DMS79 treated with DMSO at 0.1 percent for 48 hours (cell line): ENCODE results near the gene USF3.
A peak's percentile ranks its signal among the peaks of the same experiment; 100 is the strongest.

Experiments used
- DNase-seq: peaks from one replicate; lab custom pipeline; 2025; lab: John Stamatoyannopoulos, UW

The USF3 gene

GRCh38 chr3:113698213-113698742 lies 1.8 kb upstream of the USF3 start:
- no peak for DNase-seq

DNA sequence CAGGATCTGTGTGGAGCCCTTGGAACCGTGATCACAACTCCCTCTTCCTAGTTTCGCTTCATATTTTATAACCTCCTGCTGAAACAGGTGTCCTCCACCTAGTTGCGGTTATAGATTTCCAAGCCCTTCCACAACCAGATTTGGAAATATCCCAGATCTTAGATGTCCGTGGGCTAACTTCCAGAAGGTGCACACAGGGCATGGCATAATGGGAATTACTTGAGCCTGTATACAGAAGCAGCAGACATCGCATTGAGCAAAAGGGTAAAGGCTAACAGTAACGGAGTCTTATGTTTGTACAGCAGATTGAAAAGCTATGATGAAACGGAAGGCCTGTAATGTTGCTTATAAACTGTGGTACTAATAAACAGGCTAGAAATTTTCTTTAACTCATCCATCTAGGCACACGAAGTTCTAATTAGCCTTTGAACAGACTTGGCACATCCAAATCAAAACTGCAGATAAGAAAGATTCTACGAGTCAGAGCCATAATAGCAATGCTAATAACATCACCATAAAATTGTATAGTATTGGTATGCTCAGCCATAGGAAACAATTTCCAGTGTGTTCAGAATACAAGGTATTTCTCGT lies 1.2 kb upstream of the USF3 start:
- DNase-seq = peak; percentile 62

GRCh38 chr3:113696658-113697499 lies 437 bp upstream of the USF3 start:
- peak; percentile 100 for DNase-seq

- peak; percentile 48 for DNase-seq
Measured at GRCh38 chr3:113695431-113695785, 1.0 kb downstream of the USF3 start.

DNA sequence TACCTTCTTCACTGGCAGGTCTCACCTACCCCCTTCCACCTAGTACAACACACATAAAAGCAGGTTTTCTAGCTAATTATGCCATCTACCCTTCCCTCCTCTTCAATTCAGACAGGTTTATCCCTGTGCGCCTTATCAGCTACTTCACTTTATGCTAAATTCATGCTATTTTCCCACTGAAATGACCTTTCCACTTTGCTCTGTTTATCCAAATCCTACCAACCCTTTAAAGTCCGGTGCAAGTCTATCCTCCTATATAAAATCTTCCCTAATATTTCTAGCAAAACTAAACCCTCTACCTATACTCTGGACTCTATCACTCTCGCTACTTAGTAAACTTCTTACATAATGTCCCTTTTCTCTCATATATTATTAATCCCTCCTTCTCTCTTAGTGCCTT lies 6.0 kb downstream of the USF3 start:
- DNase-seq = no peak

GRCh38 chr3:113685956-113686721 lies 10.3 kb downstream of the USF3 start:
- DNase-seq = no peak

GRCh38 chr3:113685124-113685523 lies 11.3 kb downstream of the USF3 start:
- no peak for DNase-seq

DNA sequence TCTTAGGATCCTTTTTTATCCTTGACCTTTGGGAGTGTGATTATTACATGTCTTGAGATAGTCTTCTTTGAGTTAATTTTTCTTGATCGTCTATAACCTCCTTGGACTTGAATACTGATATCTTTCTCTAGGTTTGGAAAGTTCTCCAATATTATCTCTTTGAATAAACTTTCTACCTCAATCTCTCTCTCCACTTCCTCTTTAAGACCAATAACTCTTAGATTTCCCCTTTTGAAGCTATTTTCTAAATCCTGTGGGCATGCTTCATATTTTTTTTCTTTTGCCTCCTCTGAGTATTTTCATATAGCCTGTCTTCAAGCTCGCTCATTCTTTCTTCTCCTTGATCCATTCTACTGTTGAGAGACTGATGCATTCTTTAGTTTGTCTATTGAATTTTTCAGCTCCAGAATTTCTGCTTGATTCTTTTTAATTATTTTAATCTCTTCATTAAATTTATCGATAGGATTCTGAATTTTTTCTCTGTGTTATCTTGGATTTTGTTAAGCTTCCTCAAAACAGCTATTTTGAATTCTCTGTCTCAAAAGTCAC lies 12.1 kb downstream of the USF3 start:
- no peak for DNase-seq

GRCh38 chr3:113678773-113679172 lies 17.7 kb downstream of the USF3 start:
- no peak for DNase-seq

GRCh38 chr3:113677737-113678136 lies 18.7 kb downstream of the USF3 start:
- no peak for DNase-seq

- no peak for DNase-seq
Measured at GRCh38 chr3:113676261-113676660, 20.2 kb downstream of the USF3 start.

DNA sequence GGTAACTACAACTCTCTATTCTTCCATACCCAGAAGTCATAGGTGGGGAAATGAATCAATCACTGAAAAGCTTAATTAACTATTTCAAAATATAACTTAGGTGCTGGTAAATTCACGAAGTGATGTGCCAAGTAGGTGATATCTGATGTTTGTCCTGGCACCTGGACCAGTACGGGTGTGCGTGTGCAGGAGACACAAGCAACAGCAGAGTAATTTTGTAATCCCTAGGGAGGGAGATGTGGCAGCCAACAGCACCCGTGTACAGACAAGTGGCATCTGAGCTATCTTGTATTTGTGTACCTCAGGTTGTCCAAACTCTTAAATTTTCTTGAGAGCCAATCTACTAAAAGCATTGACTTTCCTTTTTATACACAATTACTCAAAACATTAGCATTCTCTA lies 22.8 kb downstream of the USF3 start:
- DNase-seq = no peak

- DNase-seq = no peak
Measured at GRCh38 chr3:113668015-113668414, 28.4 kb downstream of the USF3 start.

GRCh38 chr3:113664523-113665094 lies 31.8 kb downstream of the USF3 start:
- DNase-seq = no peak

DNA sequence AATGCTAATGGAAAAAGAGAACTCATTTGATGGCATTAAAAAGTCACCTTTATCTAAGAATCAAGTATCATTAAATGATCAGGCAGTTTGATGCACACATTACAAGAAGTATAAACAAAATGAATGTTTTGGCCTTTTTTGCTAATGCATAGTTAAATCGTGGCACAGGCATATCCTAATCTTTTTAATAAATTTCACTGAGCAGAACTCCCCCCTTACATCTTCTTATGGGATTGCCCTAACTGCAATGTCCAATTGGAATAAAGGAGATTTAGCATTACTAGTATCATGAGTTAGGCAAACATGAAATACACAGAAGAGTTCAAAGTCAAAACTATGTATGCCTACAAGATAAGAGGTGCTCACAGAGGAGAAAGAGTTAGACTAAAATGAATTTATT lies 32.7 kb downstream of the USF3 start:
- no peak for DNase-seq

GRCh38 chr3:113663324-113663750 lies 33.1 kb downstream of the USF3 start:
- no peak for DNase-seq

- DNase-seq = no peak
Measured at GRCh38 chr3:113662824-113663223, 33.6 kb downstream of the USF3 start.

- no peak for DNase-seq
Measured at GRCh38 chr3:113660896-113661295, 35.5 kb downstream of the USF3 start.

DNA sequence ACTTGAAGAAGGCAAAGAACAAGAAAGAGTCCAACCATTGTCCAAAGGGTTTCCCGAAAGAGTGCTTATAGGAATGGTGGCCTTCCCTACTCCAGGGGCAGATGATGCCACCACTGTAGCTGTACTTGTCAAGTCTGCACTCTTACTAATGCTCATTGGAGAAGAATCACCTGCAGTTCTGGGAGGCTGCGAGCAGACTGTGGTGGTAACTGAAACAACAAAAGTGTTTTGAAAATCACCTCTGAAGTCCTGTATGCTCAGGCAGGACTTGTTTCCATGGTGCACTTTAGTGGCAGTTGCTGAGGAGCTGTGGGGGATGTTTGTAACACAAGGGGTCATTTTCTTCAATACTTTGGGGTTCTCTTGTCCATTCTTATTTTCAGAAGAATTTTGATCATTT lies 36.0 kb downstream of the USF3 start:
- DNase-seq = no peak

DNA sequence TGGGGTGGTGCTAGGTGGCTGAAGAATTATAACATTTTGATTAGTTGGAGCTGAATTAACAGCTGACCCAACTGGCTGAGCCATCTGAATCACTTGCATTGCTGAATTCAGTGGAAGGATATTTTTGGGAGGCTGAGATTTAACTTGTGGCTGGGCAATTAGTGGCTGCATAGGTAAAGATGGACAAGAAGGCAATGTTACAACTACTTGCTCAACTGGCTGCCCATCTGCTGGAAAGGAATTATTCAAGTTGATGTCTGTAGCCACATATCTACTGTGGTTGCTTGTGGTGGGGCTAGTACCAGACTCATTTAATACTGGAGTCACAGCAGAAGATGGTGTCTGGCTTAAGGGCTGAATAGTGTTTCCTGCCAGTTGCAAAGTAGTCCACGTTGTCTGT lies 36.4 kb downstream of the USF3 start:
- DNase-seq = no peak

GRCh38 chr3:113659101-113659541 lies 37.3 kb downstream of the USF3 start:
- DNase-seq = no peak

GRCh38 chr3:113658107-113658506 lies 38.3 kb downstream of the USF3 start:
- no peak for DNase-seq
